ENCODE data around the gene CTNNBL1. TPM values are rescaled to one million over a fixed set of nuclear protein-coding genes. Genes with fewer than 3 reads are reported as not detected.

The CTNNBL1 gene
- polyA plus RNA-seq, 1 of the 3 experiments (the other 2 are of a cell fraction), result 29.5 TPM

DNA sequence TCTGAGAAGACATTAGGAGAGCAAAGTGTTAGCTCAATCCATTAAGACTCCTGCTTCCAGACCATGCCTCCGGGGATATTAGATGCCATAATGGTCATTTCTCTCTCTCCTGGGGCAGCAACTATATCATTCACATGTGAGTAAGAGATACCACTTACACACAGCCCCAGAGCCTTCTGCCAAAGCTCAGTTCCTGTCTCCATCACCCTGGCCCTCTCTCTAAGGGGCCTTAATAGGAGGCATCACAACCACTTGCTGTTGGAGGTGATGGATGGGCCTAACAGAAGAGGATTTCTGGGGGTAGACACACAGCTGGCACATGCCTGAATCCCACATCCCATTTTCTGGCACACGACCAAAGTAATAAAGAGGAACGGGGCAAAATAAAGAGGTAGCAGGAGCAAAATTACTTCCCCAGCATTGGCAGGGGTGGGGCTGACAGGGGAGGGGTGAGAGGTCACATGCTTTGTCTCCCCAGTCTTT, 175.1 kb downstream of the CTNNBL1 start:
- H3K27me3 ChIP-seq (ENCODE audit: insufficient read depth), result no peaks in the 10 kb centered on the region
- peaks cover 0 to 12% of the 10 kb centered on the region in 2 experiments for H3K36me3 ChIP-seq (replicated peaks in 1 of 2; ENCODE audit: control insufficient read depth in 1 of 2, insufficient read depth in 2 of 2, low read length in 1 of 2)
- no peaks in the 10 kb centered on the region for H3F3A ChIP-seq (replicated peaks; ENCODE audit: insufficient read depth)
- no peak overlapping the region for H3K4me2 ChIP-seq
- H3K27ac ChIP-seq (ENCODE audit: low read depth in 2 of 2, low read length in 1 of 2), result peak overlapping the region in 1 of 2 experiments; percentile 16; a peak in 1 of 4 replicates
- H3K79me2 ChIP-seq (ENCODE audit: insufficient read depth), result no peaks in the 10 kb centered on the region
- 91% methylated on average over 3 of the region's 3 CpGs for WGBS (ENCODE audit: low lambda C conversion rate)
- peaks cover 0 to 12% of the 10 kb centered on the region in 2 experiments; a peak in 2 of 4 replicates for H3K4me1 ChIP-seq (ENCODE audit: control insufficient read depth in 1 of 2, insufficient read depth in 2 of 2, low read depth in 1 of 2, low read length in 1 of 2)
- ChIA-PET CTCF (interaction anchor here (1.1 kb wide), 1 partner anchor 305 kb away, joined by 3 read pairs; no protein-coding TSS in a partner anchor), POLR2A (no interaction called here)
- no peak overlapping the region for H3K4me3 ChIP-seq (ENCODE audit: low read depth in 2 of 2, low read length in 1 of 2)
- no peak for TF ChIP-seq MXI1 (IDR thresholded peaks at IDR 0.05; ENCODE audit: low read depth, low read length)
- H4K20me1 ChIP-seq (ENCODE audit: insufficient read depth), result no peaks in the 10 kb centered on the region
- H2AFZ ChIP-seq (ENCODE audit: low read depth), result no peak overlapping the region
- DNase-seq, result peak; percentile 55
- H3K9me2 ChIP-seq, result no peaks in the 10 kb centered on the region
- H3K9me3 ChIP-seq, result no peaks in the 10 kb centered on the region
- no peak overlapping the region for H3K9ac ChIP-seq

- Histone ChIP-seq H3K9me2 (no peaks in the 10 kb centered on the region), H4K20me1 (ENCODE audit: insufficient read depth) (no peaks in the 10 kb centered on the region), H3K27me3 (ENCODE audit: insufficient read depth) (no peaks in the 10 kb centered on the region), H3K36me3 (replicated peaks in 1 of 2; ENCODE audit: control insufficient read depth in 1 of 2, insufficient read depth in 2 of 2, low read length in 1 of 2) (peaks cover 0 to 11% of the 10 kb centered on the region in 2 experiments), H3K9ac (no peak overlapping the region), H3K4me1 (ENCODE audit: control insufficient read depth in 1 of 2, insufficient read depth in 2 of 2, low read depth in 1 of 2, low read length in 1 of 2) (peaks cover 0 to 12% of the 10 kb centered on the region in 2 experiments; a peak in 2 of 4 replicates), H3K4me3 (ENCODE audit: low read depth in 2 of 2, low read length in 1 of 2) (no peak overlapping the region), H3K4me2 (no peak overlapping the region), H2AFZ (ENCODE audit: low read depth) (no peak overlapping the region), H3K27ac (ENCODE audit: low read depth in 2 of 2, low read length in 1 of 2) (no peak overlapping the region), H3F3A (replicated peaks; ENCODE audit: insufficient read depth) (no peaks in the 10 kb centered on the region), H3K9me3 (no peaks in the 10 kb centered on the region), H3K79me2 (ENCODE audit: insufficient read depth) (no peaks in the 10 kb centered on the region)
- no peak for DNase-seq
- CTCF ChIA-PET, result interaction anchor here (1.1 kb wide), 1 partner anchor 305 kb away, joined by 3 read pairs; no protein-coding TSS in a partner anchor
- POLR2A ChIA-PET, result no interaction called here
- WGBS (ENCODE audit: low lambda C conversion rate), result 89% methylated on average over 5 of the region's 6 CpGs
- TF ChIP-seq NRF1 (IDR thresholded peaks at IDR 0.05; ENCODE audit: low read depth, low read length) (no peak), TEAD4 (IDR thresholded peaks at IDR 0.05; ENCODE audit: borderline replicate concordance, insufficient read depth) (no peak), USF1 (IDR thresholded peaks at IDR 0.05; ENCODE audit: borderline replicate concordance, low read depth) (no peak), GABPA (IDR thresholded peaks at IDR 0.05; ENCODE audit: low read depth) (no peak), PBX3 (IDR thresholded peaks at IDR 0.05) (no peak), TAF1 (IDR thresholded peaks at IDR 0.05; ENCODE audit: borderline replicate concordance, low read depth, low read length) (no peak), ELF1 (IDR thresholded peaks at IDR 0.05) (no peak), MXI1 (IDR thresholded peaks at IDR 0.05; ENCODE audit: low read depth, low read length) (no peak), FOXM1 (IDR thresholded peaks at IDR 0.05; ENCODE audit: low read depth) (no peak), RAD21 (IDR thresholded peaks at IDR 0.05; ENCODE audit: low read length) (no peak), EZH2phosphoT487 (IDR thresholded peaks at IDR 0.05; ENCODE audit: borderline replicate concordance, low read depth) (no peak), SIN3A (IDR thresholded peaks at IDR 0.05; ENCODE audit: borderline replicate concordance, low read depth, low read length) (no peak), EP300 (IDR thresholded peaks at IDR 0.05; ENCODE audit: borderline replicate concordance in 1 of 2, low read depth in 1 of 2, low read length in 1 of 2) (no peak), NFIC (IDR thresholded peaks at IDR 0.05; ENCODE audit: borderline replicate concordance) (no peak), USF2 (IDR thresholded peaks at IDR 0.05; ENCODE audit: borderline replicate concordance, low read depth, low read length) (no peak), JUND (IDR thresholded peaks at IDR 0.05) (no peak)
- TF ChIP-seq, protein P1, sequence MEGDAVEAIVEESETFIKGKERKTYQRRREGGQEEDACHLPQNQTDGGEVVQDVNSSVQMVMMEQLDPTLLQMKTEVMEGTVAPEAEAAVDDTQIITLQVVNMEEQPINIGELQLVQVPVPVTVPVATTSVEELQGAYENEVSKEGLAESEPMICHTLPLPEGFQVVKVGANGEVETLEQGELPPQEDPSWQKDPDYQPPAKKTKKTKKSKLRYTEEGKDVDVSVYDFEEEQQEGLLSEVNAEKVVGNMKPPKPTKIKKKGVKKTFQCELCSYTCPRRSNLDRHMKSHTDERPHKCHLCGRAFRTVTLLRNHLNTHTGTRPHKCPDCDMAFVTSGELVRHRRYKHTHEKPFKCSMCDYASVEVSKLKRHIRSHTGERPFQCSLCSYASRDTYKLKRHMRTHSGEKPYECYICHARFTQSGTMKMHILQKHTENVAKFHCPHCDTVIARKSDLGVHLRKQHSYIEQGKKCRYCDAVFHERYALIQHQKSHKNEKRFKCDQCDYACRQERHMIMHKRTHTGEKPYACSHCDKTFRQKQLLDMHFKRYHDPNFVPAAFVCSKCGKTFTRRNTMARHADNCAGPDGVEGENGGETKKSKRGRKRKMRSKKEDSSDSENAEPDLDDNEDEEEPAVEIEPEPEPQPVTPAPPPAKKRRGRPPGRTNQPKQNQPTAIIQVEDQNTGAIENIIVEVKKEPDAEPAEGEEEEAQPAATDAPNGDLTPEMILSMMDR (IDR thresholded peaks at IDR 0.05), result no peak
- TF ChIP-seq, protein P2, sequence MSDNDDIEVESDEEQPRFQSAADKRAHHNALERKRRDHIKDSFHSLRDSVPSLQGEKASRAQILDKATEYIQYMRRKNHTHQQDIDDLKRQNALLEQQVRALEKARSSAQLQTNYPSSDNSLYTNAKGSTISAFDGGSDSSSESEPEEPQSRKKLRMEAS (IDR thresholded peaks at IDR 0.05; ENCODE audit: low read depth), result no peak
- TF ChIP-seq, protein P3, sequence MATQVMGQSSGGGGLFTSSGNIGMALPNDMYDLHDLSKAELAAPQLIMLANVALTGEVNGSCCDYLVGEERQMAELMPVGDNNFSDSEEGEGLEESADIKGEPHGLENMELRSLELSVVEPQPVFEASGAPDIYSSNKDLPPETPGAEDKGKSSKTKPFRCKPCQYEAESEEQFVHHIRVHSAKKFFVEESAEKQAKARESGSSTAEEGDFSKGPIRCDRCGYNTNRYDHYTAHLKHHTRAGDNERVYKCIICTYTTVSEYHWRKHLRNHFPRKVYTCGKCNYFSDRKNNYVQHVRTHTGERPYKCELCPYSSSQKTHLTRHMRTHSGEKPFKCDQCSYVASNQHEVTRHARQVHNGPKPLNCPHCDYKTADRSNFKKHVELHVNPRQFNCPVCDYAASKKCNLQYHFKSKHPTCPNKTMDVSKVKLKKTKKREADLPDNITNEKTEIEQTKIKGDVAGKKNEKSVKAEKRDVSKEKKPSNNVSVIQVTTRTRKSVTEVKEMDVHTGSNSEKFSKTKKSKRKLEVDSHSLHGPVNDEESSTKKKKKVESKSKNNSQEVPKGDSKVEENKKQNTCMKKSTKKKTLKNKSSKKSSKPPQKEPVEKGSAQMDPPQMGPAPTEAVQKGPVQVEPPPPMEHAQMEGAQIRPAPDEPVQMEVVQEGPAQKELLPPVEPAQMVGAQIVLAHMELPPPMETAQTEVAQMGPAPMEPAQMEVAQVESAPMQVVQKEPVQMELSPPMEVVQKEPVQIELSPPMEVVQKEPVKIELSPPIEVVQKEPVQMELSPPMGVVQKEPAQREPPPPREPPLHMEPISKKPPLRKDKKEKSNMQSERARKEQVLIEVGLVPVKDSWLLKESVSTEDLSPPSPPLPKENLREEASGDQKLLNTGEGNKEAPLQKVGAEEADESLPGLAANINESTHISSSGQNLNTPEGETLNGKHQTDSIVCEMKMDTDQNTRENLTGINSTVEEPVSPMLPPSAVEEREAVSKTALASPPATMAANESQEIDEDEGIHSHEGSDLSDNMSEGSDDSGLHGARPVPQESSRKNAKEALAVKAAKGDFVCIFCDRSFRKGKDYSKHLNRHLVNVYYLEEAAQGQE (IDR thresholded peaks at IDR 0.05; ENCODE audit: low read depth, low read length), result no peak
Observed at GRCh38 chr20:37869334-37869861, 175.6 kb downstream of the CTNNBL1 start.

All from SK-N-SH (cell line).